ENCODE data around the gene ROR2. TPM values are rescaled to one million over a fixed set of nuclear protein-coding genes. Genes with fewer than 3 reads are reported as not detected.

Gene ROR2
- total RNA-seq (2021; ENCODE audit: unreplicated experiment) (5.9 TPM), Bru-seq, nascent RNA (percentile 44 among the genes with signal in this experiment), BruChase-seq, experiment 1, labeled RNA remaining after a 2-hour chase (percentile 41 among the genes with signal in this experiment), BruChase-seq, experiment 2, labeled RNA remaining after a 6-hour chase (percentile 43 among the genes with signal in this experiment)
- 8.6 TPM for polyA plus RNA-seq (2012; ENCODE audit: insufficient read length)
- long read RNA-seq, full-length matches to known transcripts = 2 of 15 reads
- long read RNA-seq, partial matches to known transcripts = 3 of 15 reads
- long read RNA-seq, other reads (novel, unspliced or antisense) = 10 of 15 reads

DNA sequence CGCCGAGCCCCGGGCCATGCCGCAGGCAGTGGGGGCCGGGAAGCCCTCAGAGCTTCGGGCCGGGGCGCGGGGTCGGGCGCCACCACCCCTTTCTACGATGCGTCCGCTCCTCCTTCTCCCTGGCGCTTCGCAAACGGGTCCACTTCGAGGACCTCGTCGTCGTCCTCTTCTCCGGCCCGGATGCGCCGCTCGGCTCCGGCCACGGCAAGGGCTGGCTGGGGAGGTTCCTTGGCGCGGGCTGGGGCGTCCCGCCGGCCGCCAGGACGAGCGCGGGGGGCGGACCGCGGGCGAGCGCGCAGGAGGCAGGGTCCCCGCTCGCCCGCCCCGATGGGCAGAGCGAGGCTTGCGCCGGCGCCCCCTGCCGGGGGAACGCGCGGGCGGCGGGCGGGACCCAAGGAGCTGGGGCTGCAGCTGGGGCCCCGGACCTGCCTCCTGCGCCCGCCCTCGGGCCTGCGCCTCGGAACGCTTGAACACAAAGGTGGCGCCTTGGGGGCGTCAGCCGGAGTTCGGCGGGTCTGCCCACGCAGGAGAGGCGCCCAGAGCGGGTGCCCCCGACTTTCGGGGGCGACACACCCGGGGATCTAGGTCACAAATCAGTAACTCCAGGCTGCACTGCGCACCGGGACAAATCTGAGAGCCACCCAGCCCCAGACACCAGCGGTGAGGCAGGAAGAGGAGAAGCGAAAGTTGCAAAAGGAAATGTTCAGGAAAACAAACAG lies at the start of gene ROR2:
Gene ROR2, minus strand, starts transcription at position 283 of the 719 bp plus-strand sequence.
- H3K27me3 ChIP-seq (ENCODE audit: control insufficient read depth, insufficient read depth, low read length) = peaks cover 4% of the 10 kb centered on the region; the same call in 1 of the 2 replicates
- no peak for DNase-seq (ENCODE audit: low read depth, low spot score)

DNA sequence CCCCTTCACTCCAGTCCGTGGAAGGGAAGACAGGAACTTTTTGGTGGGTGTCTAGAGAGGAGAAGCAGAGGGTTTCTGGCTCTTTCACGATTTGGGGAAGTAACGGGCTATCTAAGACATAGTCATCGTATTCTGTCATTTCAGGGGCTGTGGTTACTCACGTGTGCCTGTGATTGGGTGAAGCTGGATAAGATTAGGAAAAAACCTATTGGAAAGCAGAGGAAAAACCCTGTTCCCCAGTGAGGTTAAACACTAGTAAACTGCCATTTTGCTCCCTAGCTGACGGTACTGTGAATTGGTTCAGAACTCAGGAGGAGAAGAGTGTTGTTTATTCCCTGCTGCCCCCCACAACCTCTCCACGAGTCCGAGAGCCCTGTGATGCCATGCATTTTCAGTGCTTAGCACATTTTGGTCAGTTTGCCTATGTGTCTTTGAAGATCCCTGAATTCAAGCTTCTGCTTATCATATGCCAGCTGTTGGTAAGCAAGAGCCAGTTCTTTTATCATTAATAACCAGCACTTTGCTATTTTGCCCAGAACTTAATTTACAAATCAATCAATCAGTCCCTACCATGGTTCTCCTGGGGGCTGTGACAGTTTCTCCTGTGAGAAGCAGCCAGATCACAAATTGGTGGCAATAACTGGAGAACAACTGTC lies 45.1 kb upstream of the ROR2 start:
- no peaks in the 10 kb centered on the region for H3K9me3 ChIP-seq (ENCODE audit: control insufficient read depth, insufficient read depth, low read depth, low read length)
- TF ChIP-seq POLR2AphosphoS5 (IDR thresholded peaks at IDR 0.05; ENCODE audit: low read depth, low read length) (no peak), SIN3A (IDR thresholded peaks at IDR 0.05; ENCODE audit: borderline replicate concordance, insufficient read depth, low read depth, low read length) (no peak), TCF7L2 (IDR thresholded peaks at IDR 0.05; ENCODE audit: low read depth, low read length) (no peak), CTCF (IDR thresholded peaks at IDR 0.05) (no peak)
- TF ChIP-seq, protein P1, sequence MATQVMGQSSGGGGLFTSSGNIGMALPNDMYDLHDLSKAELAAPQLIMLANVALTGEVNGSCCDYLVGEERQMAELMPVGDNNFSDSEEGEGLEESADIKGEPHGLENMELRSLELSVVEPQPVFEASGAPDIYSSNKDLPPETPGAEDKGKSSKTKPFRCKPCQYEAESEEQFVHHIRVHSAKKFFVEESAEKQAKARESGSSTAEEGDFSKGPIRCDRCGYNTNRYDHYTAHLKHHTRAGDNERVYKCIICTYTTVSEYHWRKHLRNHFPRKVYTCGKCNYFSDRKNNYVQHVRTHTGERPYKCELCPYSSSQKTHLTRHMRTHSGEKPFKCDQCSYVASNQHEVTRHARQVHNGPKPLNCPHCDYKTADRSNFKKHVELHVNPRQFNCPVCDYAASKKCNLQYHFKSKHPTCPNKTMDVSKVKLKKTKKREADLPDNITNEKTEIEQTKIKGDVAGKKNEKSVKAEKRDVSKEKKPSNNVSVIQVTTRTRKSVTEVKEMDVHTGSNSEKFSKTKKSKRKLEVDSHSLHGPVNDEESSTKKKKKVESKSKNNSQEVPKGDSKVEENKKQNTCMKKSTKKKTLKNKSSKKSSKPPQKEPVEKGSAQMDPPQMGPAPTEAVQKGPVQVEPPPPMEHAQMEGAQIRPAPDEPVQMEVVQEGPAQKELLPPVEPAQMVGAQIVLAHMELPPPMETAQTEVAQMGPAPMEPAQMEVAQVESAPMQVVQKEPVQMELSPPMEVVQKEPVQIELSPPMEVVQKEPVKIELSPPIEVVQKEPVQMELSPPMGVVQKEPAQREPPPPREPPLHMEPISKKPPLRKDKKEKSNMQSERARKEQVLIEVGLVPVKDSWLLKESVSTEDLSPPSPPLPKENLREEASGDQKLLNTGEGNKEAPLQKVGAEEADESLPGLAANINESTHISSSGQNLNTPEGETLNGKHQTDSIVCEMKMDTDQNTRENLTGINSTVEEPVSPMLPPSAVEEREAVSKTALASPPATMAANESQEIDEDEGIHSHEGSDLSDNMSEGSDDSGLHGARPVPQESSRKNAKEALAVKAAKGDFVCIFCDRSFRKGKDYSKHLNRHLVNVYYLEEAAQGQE (IDR thresholded peaks at IDR 0.05; ENCODE audit: insufficient read depth in 1 of 2, low read depth in 2 of 2, low read length in 1 of 2) = no peak
- no peaks in the 10 kb centered on the region for H3K4me1 ChIP-seq (ENCODE audit: control insufficient read depth, insufficient read depth, low read length)
- no peaks in the 10 kb centered on the region for H3K36me3 ChIP-seq (ENCODE audit: control insufficient read depth, insufficient read depth, low read length)
- ChIA-PET CTCF (no interaction called here), POLR2A (no interaction called here)
- no peak overlapping the region for H3K27ac ChIP-seq (ENCODE audit: low read length)
- intact Hi-C loops (cut with micrococcal nuclease; ENCODE audit: unreplicated experiment) (no loop called here), in situ Hi-C loops (cut with HindIII; ENCODE audit: low pct_unique_long_range_greater_than_20kb, low sequenced_read_pairs) (no loop called here)
- no peak overlapping the region for H3K4me3 ChIP-seq (ENCODE audit: low read depth in 2 of 2, low read length in 2 of 2)
- ATAC-seq (no peak), DNase-seq (ENCODE audit: low read depth, low spot score) (no peak)
- no peaks in the 10 kb centered on the region for H3K27me3 ChIP-seq (ENCODE audit: control insufficient read depth, insufficient read depth, low read length)
- BruUV-seq (replicated peaks) = no TSS peak

More for the DNA sequence above, at the start of gene ROR2:
- peak; percentile 93 for ATAC-seq
- CTCF ChIA-PET = no interaction called here
- POLR2A ChIA-PET = interaction anchor here (0.6 kb wide), 1 partner anchor 13 kb away, joined by 3 read pairs; no protein-coding TSS in a partner anchor
- BruUV-seq (replicated peaks) = no TSS peak
- Histone ChIP-seq H3K36me3 (ENCODE audit: control insufficient read depth, insufficient read depth, low read length) (peaks cover 3% of the 10 kb centered on the region; the same call in 1 of the 2 replicates), H3K9me3 (ENCODE audit: control insufficient read depth, insufficient read depth, low read depth, low read length) (no peaks in the 10 kb centered on the region), H3K4me3 (ENCODE audit: low read depth in 2 of 2, low read length in 2 of 2) (peak within 1 kb of the TSS; percentile 44 to 48), H3K4me1 (ENCODE audit: control insufficient read depth, insufficient read depth, low read length) (peaks cover 4% of the 10 kb centered on the region; the same call in 1 of the 2 replicates), H3K27ac (ENCODE audit: low read length) (no peak within 1 kb of the TSS; the same call in 1 of the 2 replicates)
- intact Hi-C loops (cut with micrococcal nuclease; ENCODE audit: unreplicated experiment) = loop anchor here (5.0 kb wide), 1 partner anchor 173 kb away; no protein-coding TSS in a partner anchor
- in situ Hi-C loops (cut with HindIII; ENCODE audit: low pct_unique_long_range_greater_than_20kb, low sequenced_read_pairs) = no loop called here
- TF ChIP-seq CTCF (IDR thresholded peaks at IDR 0.05) (peak; percentile 90), TCF7L2 (IDR thresholded peaks at IDR 0.05; ENCODE audit: low read depth, low read length) (no peak)

All from Panc1 (cell line).